ENCODE measurements around the gene ZSCAN16. TPM values are rescaled to one million over a fixed set of nuclear protein-coding genes. Genes with fewer than 3 reads are reported as not detected.
A peak's percentile ranks its signal among the peaks of the same experiment; 100 is the strongest.

The ZSCAN16 gene
- total RNA-seq (2014; rRNA removed; shearing (Covaris generic)) (8.6 and 10.8 TPM in 2 replicates), total RNA-seq (2022) (7.6 and 8.4 TPM in 2 replicates), Bru-seq, nascent RNA (percentile 75 among the genes with signal in this experiment), BruChase-seq, experiment 1, labeled RNA remaining after a 6-hour chase (percentile 49 among the genes with signal in this experiment), BruChase-seq, experiment 2, labeled RNA remaining after a 2-hour chase (percentile 64 among the genes with signal in this experiment)
- long read RNA-seq, transcript ZSCAN16-201 (4 exons, 1,328 nt) = major isoform, 6 of 77 reads
- long read RNA-seq, partial matches to known transcripts = 1 of 77 reads
- long read RNA-seq, other reads (novel, unspliced or antisense) = 70 of 77 reads

DNA sequence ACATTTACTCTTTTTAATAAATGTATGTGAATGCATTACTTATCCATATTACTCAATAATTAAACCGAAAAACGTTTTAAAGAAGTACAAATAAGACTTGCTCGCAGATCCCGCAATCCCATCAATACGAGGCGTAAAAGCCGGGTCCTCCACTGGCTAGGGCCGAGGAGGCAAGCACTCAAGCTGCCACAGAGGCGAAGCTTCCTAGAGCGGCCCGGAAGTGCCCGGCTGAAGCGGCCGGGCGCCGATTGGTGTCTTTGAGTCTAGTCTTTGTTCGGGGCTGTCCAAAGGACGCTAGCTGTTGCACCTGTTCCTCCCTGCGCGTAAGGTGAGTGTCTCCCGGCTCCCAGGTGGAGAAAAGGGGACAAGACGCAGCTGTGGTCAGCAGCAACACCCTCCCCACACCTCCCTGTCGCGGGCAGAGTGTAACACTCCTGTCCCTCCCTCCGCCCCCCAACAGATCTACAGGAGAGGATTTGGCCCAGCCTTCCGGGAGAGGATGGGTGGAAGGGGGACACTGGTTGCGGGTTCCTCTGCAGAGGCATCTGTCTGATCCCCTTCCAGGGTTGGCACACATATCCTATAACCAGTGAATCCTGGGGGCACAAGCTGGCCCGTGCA is at the start of gene ZSCAN16:
TSS of gene ZSCAN16 (plus strand) at position 260 of the 621 bp plus-strand sequence. CDS start 835 bp downstream, outside the sequence.
- H2AFZ ChIP-seq (ENCODE audit: low read length) = peak within 1 kb of the TSS; percentile 93

DNA sequence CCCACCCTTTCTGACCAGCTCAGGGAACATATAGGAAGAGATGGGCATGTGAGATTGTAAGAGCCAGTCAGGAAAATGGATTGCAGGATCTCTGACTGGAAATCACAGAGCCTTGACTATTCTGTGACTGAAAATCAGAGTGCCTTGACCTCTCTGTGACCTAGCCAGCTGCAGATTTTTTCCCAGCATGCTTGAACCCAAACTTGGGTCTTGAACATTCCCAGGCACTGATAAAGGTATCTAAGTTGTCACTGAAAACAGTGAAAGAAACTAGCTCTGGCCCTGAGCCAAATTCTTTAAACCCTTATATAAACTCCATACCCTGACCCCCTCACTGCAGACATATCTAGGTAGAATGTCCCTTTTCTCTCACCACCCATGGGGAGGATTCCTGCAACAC is 46.4 kb upstream of the ZSCAN16 start:
- H3K9me2 ChIP-seq (ENCODE audit: insufficient read depth, low read length) = no peaks in the 10 kb centered on the region
- TF ChIP-seq, protein P1, sequence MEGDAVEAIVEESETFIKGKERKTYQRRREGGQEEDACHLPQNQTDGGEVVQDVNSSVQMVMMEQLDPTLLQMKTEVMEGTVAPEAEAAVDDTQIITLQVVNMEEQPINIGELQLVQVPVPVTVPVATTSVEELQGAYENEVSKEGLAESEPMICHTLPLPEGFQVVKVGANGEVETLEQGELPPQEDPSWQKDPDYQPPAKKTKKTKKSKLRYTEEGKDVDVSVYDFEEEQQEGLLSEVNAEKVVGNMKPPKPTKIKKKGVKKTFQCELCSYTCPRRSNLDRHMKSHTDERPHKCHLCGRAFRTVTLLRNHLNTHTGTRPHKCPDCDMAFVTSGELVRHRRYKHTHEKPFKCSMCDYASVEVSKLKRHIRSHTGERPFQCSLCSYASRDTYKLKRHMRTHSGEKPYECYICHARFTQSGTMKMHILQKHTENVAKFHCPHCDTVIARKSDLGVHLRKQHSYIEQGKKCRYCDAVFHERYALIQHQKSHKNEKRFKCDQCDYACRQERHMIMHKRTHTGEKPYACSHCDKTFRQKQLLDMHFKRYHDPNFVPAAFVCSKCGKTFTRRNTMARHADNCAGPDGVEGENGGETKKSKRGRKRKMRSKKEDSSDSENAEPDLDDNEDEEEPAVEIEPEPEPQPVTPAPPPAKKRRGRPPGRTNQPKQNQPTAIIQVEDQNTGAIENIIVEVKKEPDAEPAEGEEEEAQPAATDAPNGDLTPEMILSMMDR (conservative IDR thresholded peaks at IDR 0.05; ENCODE audit: low read length) = no peak
- no peak for TF ChIP-seq EZH2phosphoT487 (IDR thresholded peaks at IDR 0.05; ENCODE audit: borderline replicate concordance, low read depth, low read length)
- ChIA-PET POLR2A (no interaction called here), CTCF (ENCODE audit: unreplicated experiment) (no interaction called here)
- DNase-seq (ENCODE audit: low spot score) = no peak
- no peaks in the 10 kb centered on the region for H3K36me3 ChIP-seq (ENCODE audit: insufficient read depth, low read length)
- no peak overlapping the region for H2AFZ ChIP-seq (ENCODE audit: low read length)
- H3K4me1 ChIP-seq (ENCODE audit: insufficient read depth, low read length, poor library complexity, severe bottlenecking) = peaks cover 12% of the 10 kb centered on the region
- intact Hi-C loops (cut with micrococcal nuclease; ENCODE audit: unreplicated experiment) = no loop called here
- no peak overlapping the region for H3K4me3 ChIP-seq (ENCODE audit: low read depth, low read length, poor library complexity, severe bottlenecking)
- no TSS peak for BruUV-seq (replicated peaks)
- no peaks in the 10 kb centered on the region; the same call in 1 of the 2 replicates for H3K79me2 ChIP-seq (ENCODE audit: insufficient read depth, low read depth, low read length)
- no peak overlapping the region for H3K4me2 ChIP-seq (ENCODE audit: low read length)
- no peaks in the 10 kb centered on the region for H4K20me1 ChIP-seq (ENCODE audit: insufficient read depth, low read length)
- no peak overlapping the region for H3K27ac ChIP-seq (ENCODE audit: low read depth, low read length, poor library complexity, severe bottlenecking)
- H3K9me3 ChIP-seq (ENCODE audit: low read length) = no peaks in the 10 kb centered on the region

More for the DNA sequence above, at the start of gene ZSCAN16:
- Histone ChIP-seq H3K9me3 (ENCODE audit: low read length) (no peaks in the 10 kb centered on the region), H3K79me2 (ENCODE audit: insufficient read depth, low read depth, low read length) (peaks cover 64% of the 10 kb centered on the region), H3K4me3 (ENCODE audit: low read depth, low read length, poor library complexity, severe bottlenecking) (peak within 1 kb of the TSS; percentile 73), H3K4me1 (ENCODE audit: insufficient read depth, low read length, poor library complexity, severe bottlenecking) (peaks cover 36% of the 10 kb centered on the region), H3K36me3 (ENCODE audit: insufficient read depth, low read length) (peaks cover 84% of the 10 kb centered on the region), H4K20me1 (ENCODE audit: insufficient read depth, low read length) (peaks cover 5% of the 10 kb centered on the region; the same call in 1 of the 2 replicates), H3K27ac (ENCODE audit: low read depth, low read length, poor library complexity, severe bottlenecking) (peak within 1 kb of the TSS; percentile 48), H3K9me2 (ENCODE audit: insufficient read depth, low read length) (no peaks in the 10 kb centered on the region), H3K4me2 (ENCODE audit: low read length) (peak within 1 kb of the TSS; percentile 90)
- intact Hi-C loops (cut with micrococcal nuclease; ENCODE audit: unreplicated experiment) = loop anchor here (1.0 to 2.0 kb wide), 3 partner anchors 12 to 20 kb away; partner anchors contain the start of gene ZKSCAN8
- BruUV-seq (replicated peaks) = no TSS peak
- DNase-seq (ENCODE audit: low spot score) = peak; percentile 85
- TF ChIP-seq, protein P1 (conservative IDR thresholded peaks at IDR 0.05; ENCODE audit: low read length) = no peak
- TF ChIP-seq EZH2phosphoT487 (IDR thresholded peaks at IDR 0.05; ENCODE audit: borderline replicate concordance, low read depth, low read length) = no peak
- ChIA-PET POLR2A (interaction anchor here (0.6 to 4.5 kb wide), 9 partner anchors 9 to 979 kb away, joined by 3 to 64 read pairs (median 4); partner anchors contain the start of gene ZKSCAN8), CTCF (ENCODE audit: unreplicated experiment) (no interaction called here)

Data from OCI-LY7 (cell line).